Endometrial microvascular endothelial cells (primary cell): ENCODE results near the gene ACAA1. TPM values are rescaled to one million over a fixed set of nuclear protein-coding genes. Genes with fewer than 3 reads are reported as not detected.

ENCODE experiments used
- in situ Hi-C: cut with HindIII; loops from 2 replicates; pipeline ENCODE4 v1.10.0; 2017; ENCODE audit warnings: low sequenced_read_pairs, low pct_unique_long_range_greater_than_20kb; ENCODE audit errors: inconsistent ontology term
- total RNA-seq: library from RNA; depleted of rRNA; stranded (reverse); fragments of >200 nt; gene quantifications from one replicate; pipeline ENCODE4 v1.2.3, GENCODE V29; 2015; ENCODE audit errors: inconsistent ontology term

The ACAA1 gene
- total RNA-seq, 1 donor from 2014 or later, result 53.8 TPM

DNA sequence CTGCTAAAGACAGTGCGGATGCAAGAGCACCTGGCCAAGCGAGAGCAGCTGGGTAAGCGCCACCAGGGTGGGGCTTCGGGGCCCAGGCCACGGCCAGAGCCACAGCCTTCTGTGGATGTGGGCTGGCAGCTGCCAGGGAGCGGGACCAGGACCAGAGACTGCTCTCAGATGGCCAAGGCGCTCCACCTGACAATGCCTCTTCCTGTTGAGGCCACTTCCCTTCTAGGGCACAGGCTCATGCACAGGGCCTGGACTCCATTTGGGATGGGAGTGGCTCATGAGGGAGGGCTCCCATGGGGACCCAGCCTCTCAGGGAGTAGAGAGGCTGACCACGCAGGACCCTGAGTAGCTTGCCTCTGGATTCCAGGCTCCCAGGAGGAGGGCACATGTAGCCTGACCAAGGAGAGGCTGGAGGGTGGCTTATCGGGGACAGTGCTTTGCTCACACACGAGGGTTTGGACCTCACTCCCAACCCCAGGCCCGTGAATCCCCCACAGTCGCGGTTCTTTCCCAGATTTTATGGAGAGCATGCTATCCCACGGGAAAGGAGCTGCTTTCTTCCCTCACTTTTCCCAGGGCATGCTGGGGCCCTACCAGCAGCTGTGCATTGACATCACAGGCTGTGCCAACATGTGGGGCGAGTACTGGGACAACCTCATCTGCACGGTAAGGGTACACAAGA is 25.1 kb downstream of the ACAA1 start:
- in situ Hi-C loops, result no loop called here

DNA sequence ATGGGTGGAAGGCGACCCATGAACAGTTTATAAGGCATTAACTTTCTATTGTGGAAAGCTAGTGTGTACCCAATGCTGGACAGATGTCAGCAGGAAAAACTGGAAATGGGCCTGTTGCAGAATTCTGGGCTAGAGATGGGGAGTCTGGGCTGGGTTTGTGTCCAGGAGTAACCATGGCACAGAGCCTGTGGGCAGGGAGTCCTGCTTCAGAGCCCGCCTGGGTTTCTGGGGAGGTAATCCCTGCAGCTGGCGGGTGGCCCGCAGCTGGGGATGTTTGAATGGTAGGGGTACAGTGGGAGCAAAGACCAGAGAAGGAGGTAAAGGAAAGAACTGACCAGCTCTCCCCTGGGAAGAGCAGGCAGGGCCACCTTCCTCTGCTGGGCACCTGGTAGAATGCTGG is 25.7 kb downstream of the ACAA1 start:
- in situ Hi-C loops, result no loop called here

GRCh38 chr3:38110314-38111050 is 26.4 kb downstream of the ACAA1 start:
- in situ Hi-C loops, result no loop called here

GRCh38 chr3:38109580-38110313 is 27.2 kb downstream of the ACAA1 start:
- in situ Hi-C loops, result no loop called here

DNA sequence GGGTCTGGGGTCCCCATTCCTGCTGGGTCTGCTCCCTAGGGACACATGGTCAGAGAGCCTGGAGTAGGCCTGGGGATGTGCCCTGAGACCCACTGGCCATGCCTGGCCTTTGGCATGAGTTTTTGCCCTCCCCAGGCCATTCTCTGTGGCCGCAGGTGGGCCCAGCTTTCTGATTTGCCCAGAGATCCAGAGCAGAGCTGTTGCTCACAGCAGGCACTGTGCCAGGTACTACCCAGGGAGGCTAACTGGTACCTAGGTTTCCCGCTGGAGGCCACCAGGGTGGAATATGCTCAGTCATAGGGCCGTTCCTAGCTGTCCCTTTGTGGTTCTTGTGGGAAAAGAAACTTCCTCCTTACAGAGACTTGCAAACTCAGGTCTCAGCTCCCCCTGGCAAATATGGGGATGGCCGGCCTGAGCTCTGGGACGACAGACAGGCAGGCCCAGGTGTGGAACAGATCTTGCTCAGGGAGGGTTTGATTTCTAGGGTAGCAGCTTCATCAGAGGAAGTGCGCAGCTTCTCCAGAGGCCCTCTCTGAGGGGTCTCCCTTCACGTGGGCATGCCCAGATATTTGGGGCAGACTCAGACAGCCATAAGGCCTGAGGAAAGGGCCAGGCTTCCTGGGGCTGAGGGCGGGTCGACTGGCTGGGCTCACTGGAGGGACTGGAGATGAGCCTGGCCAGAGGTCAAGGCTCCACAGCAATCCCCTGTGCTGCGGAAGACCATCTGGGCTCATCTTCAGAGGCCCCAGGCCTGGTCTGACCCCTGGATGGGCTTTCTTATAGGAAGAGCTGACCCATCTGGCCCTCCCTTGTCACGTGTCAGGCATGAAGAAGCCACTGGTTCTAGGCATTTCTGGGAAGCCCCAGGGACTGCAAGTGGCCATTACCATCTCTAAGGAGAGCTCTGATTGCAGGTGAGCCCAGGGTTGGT is 28.0 kb downstream of the ACAA1 start:
- in situ Hi-C loops, result no loop called here

DNA sequence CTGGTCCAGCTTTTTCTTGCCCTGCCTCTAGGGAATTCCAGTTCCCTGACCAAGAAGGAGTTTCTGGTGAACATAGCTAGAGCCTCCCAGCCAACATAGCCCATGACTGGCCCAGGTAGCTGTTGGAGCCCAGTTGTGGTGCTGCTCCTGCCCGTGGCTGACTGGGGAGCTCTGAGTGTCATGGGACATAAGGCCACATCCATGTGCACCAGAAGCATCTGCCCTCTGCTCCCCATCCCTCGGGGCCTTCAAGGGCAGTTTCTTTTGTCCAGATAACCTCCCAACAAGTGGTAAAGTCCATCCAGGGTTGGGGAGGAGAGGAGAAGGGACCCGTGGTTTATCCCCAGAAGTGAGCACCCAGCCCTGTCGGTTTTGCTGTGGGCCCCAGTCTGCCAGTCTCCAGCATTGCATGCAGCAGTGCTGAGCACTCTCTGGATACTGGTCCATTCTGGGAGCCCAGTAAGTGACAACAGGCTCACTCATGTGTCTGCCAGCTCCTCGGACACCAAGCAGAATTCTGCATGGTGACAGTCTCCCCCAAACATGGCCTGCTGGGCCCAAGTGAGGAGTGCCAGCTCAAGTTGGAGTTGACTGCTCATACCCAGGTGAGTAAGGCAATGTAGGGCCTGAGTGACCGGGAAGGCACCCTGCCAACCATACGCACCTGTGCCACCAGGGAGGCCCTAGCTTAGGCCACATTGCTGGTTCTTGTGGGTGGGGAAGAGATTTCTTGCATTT is 28.8 kb downstream of the ACAA1 start:
- in situ Hi-C loops, result no loop called here

DNA sequence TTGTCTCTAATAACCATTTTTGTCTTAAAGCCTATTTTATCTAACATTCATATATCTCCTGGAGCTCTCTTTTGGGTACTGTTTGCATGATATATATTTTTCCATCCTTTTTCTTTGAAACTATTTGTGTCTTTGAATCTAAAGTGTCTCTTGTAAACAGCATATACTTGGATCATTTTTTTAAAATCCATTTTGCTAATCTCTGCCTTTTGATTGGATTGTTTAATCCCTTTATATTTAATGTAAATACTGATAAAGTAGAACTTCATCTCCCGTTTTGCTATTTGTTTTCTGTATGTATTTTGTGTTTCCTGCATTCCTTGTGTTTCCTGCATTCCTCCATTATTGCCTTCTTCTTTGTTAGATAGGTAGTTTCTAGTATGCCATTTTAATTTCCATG is 31.4 kb downstream of the ACAA1 start:
- in situ Hi-C loops, result no loop called here

GRCh38 chr3:38102444-38102814 is 34.5 kb downstream of the ACAA1 start:
- in situ Hi-C loops, result no loop called here

GRCh38 chr3:38101811-38102443 is 35.0 kb downstream of the ACAA1 start:
- in situ Hi-C loops, result no loop called here

DNA sequence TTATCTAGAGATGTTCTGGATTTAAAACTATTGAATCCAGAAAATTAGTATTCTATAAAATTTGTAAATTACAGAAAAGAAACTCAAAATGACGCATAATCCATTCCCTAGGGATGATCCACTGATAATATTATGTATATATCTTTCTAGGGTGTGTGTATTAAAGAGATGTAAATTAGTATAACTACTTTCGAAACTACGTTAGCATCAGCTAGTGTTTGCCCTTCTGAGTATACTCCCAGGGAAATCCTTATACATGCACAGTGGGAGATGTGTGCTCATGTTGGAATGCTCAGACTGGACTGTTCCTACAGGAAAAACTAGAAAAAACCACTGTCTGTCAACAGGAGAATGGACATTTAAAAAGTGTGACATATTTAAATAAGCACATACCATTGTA is 36.4 kb downstream of the ACAA1 start:
- in situ Hi-C loops, result no loop called here

GRCh38 chr3:38099518-38099917 is 37.4 kb downstream of the ACAA1 start:
- in situ Hi-C loops, result no loop called here

DNA sequence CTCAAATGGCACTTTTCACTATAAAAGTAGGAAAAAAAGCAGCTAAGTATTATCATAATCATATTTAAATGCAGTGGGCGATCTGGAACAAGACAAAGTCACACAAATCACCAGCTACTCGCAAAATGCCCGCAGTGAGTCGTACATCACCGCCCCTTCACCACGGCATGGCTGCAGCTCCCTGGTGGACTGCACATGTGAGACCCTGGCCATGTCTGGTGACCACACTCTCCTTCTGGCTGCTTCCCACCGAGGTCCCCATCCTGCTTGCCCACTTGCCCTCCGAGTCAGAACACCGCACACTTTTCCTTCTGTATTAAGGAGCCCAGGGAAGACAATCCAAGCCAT is 38.6 kb downstream of the ACAA1 start:
- in situ Hi-C loops, result no loop called here

DNA sequence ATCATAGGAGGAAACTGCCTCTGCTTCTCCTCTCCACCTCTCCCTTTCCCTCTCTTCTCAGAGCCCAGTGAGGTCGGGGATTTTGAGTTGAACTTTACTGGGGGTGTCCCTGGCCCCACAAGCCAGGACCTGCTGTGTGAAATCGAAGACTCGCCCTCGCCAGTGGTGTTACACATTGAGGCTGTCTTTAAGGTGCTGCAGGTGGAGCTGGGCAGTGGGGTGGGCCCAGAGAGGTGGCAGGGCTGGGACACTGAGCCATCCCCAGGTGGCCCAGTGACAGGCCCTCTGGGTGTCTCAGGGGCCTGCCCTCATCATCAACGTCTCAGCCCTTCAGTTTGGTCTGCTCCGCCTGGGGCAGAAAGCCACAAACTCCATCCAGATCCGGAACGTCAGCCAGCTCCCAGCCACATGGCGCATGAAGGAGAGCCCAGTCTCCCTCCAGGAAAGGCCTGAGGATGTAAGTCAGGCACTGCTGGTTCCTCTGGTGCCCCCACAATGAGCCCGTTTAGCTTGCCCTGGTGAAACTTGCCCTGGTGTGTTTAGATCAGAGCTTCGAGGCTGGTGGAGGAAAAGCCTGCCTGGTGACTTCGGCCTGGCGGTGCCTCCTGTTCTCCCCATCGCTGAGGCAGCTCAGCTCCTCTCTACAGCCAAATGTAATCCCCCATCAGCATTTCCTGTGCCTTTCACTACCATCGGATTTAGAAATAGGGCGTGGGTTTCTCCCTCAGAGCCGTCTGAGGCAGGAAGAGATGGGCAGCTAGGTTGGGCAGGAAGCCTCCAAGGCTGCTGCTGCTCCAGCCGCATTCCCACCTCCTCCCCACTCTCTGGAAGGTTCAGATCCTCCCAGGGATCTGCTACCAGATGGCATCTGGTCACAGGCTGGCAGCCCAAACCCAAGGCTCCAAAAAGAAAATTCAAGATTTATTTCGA is 39.2 kb downstream of the ACAA1 start:
- in situ Hi-C loops, result no loop called here

GRCh38 chr3:38095669-38096483 is 41.1 kb downstream of the ACAA1 start:
- in situ Hi-C loops, result no loop called here

- in situ Hi-C loops, result no loop called here
Observed at GRCh38 chr3:38094999-38095398, 41.9 kb downstream of the ACAA1 start.

DNA sequence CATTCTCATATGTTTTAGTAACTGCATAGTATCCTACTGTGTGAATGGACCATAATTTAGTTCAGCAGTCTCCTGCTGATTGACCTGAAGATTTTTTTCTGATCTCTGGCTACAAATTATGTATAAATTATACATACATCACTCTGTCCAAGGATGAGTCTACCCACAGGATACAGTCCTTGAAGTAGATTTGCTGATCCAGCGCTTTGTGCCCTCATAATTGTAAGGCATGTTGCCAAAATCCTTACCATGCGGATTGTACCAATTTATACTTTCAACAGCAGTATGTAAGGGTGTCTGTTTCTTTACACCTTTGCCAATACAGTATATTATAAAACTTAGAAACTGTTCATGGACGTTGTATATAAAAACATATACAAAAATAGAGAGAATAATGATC is 46.5 kb downstream of the ACAA1 start:
- in situ Hi-C loops, result no loop called here
